GM21390 (cell line): ENCODE results near the gene HNRNPLL.
"Not testable (repeated sequence)": the region's sequence is repeated elsewhere in the genome, so short reads cannot be mapped to it uniquely, and the experiment has no call there.

Source experiments
- ATAC-seq: cut with Tn5 transposase; IDR thresholded peaks from one replicate; pipeline ENCODE4 v1.9.1; 2021; ENCODE audit not compliant: unreplicated experiment

The HNRNPLL gene

GRCh38 chr2:38620282-38620977 is 17.7 kb upstream of the HNRNPLL start:
- no peak for ATAC-seq

- peak; percentile 70 for ATAC-seq
These were observed 16.9 kb upstream of the HNRNPLL start for GRCh38 chr2:38619458-38620164.

GRCh38 chr2:38617301-38617700 is 14.6 kb upstream of the HNRNPLL start:
- no peak for ATAC-seq

- ATAC-seq = no peak
These were observed 12.5 kb upstream of the HNRNPLL start for GRCh38 chr2:38615237-38615636.

- no peak for ATAC-seq
These were observed 11.1 kb upstream of the HNRNPLL start for GRCh38 chr2:38613849-38614213.

- no peak for ATAC-seq
These were observed 10.6 kb upstream of the HNRNPLL start for GRCh38 chr2:38613126-38613848.

- peak; percentile 70 for ATAC-seq
These were observed 8.4 kb upstream of the HNRNPLL start for GRCh38 chr2:38610851-38611801.

- ATAC-seq = not testable (repeated sequence)
These were observed 6.5 kb upstream of the HNRNPLL start for GRCh38 chr2:38609246-38609645.

- no peak for ATAC-seq
These were observed 6.0 kb upstream of the HNRNPLL start for GRCh38 chr2:38608755-38609154.

- no peak for ATAC-seq
These were observed 2.6 kb upstream of the HNRNPLL start for GRCh38 chr2:38605298-38605830.

GRCh38 chr2:38603402-38604290 is 918 bp upstream of the HNRNPLL start:
- ATAC-seq = peak; percentile 39

- ATAC-seq = peak; percentile 8
These were observed 494 bp downstream of the HNRNPLL start for GRCh38 chr2:38602136-38602731.

GRCh38 chr2:38601463-38602135 is 1.1 kb downstream of the HNRNPLL start:
- ATAC-seq = no peak

GRCh38 chr2:38600921-38601455 is 1.7 kb downstream of the HNRNPLL start:
- no peak for ATAC-seq

- ATAC-seq = no peak
These were observed 2.4 kb downstream of the HNRNPLL start for GRCh38 chr2:38600242-38600891.

GRCh38 chr2:38599706-38600105 is 3.0 kb downstream of the HNRNPLL start:
- ATAC-seq = no peak

- no peak for ATAC-seq
These were observed 3.8 kb downstream of the HNRNPLL start for GRCh38 chr2:38598991-38599295.
